ENCODE measurements around the gene MYO7A. TPM values are rescaled to one million over a fixed set of nuclear protein-coding genes. Genes with fewer than 3 reads are reported as not detected.

Gene MYO7A
- total and polyA plus RNA-seq, 2 donors (not counting 3 experiments of a cell fraction or from before 2014, with no cell fraction given), result 1.3 to 3.6 TPM

DNA sequence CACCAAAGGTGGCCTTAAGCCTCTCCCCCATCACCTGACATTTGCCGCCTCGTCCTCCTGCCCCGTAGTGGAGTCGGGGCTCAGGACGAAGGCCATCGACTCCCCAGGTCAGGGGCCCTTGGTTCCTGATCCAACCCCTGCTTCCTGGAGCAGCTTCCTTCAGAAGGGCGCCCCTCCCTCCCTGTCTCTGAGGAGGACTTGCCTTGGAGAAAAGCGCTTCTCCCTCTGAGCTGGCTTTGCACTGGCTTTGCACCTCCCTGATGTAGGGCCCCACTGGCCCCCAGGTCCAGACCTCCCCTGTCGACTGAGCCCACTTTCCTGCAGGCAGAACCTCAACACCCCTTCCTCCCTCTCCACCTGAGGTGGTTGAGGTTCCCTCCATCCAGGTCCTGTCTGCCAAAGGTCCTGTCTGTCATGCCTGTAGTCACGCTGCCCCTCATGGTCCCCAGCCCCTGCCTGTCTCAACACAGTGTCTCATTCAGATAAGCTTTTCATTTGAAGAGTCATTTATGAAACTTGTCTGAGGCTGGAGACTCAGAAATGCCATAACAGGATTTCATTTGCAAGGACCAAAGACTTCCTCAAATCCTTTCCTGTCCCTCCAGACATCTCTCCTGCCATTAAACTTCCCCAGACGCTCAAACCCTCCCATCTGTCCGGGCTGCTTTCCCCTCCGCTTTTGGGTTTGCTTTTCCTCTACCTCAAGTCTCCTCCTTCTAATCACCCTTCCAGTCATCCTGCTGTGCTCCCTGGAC lies 78.4 kb downstream of the MYO7A start:
- H3K36me3 ChIP-seq (ENCODE audit: control insufficient read depth in 2 of 2, extremely low read depth in 1 of 2, insufficient read depth in 2 of 2, low read length in 2 of 2), result no peaks in the 10 kb centered on the region
- dilution Hi-C loops (cut with MboI; ENCODE audit: extremely low pct_ligation_motif_present, low sequenced_read_pairs) (no loop called here), intact Hi-C loops (cut with micrococcal nuclease) (no loop called here)
- no peaks in the 10 kb centered on the region for H3K79me2 ChIP-seq (ENCODE audit: control insufficient read depth, insufficient read depth, low read length)
- H4K20me1 ChIP-seq (replicated peaks; ENCODE audit: control insufficient read depth, extremely low read depth, insufficient read depth, low read length), result no peaks in the 10 kb centered on the region
- H3K27me3 ChIP-seq (ENCODE audit: control insufficient read depth in 2 of 2, insufficient read depth in 2 of 2, low read length in 2 of 2), result no peaks in the 10 kb centered on the region
- H2AFZ ChIP-seq (ENCODE audit: low read depth, low read length), result no peak overlapping the region
- TF ChIP-seq POLR2A (IDR thresholded peaks at IDR 0.05; ENCODE audit: low read depth, low read length) (no peak), EZH2 (IDR thresholded peaks at IDR 0.05; ENCODE audit: borderline replicate concordance, low read depth, low read length, severe bottlenecking) (no peak), FOS (IDR thresholded peaks at IDR 0.05; ENCODE audit: borderline replicate concordance, insufficient read depth, low read length) (no peak), GATA2 (IDR thresholded peaks at IDR 0.05; ENCODE audit: insufficient read depth, insufficient read length, low read depth, low read length) (no peak), JUN (IDR thresholded peaks at IDR 0.05; ENCODE audit: borderline replicate concordance, insufficient read depth, insufficient read length, low read depth) (no peak), POLR2AphosphoS5 (IDR thresholded peaks at IDR 0.05; ENCODE audit: insufficient read depth, low read depth, low read length) (no peak), MYC (IDR thresholded peaks at IDR 0.05; ENCODE audit: low read depth, low read length) (no peak)
- TF ChIP-seq, protein P1, sequence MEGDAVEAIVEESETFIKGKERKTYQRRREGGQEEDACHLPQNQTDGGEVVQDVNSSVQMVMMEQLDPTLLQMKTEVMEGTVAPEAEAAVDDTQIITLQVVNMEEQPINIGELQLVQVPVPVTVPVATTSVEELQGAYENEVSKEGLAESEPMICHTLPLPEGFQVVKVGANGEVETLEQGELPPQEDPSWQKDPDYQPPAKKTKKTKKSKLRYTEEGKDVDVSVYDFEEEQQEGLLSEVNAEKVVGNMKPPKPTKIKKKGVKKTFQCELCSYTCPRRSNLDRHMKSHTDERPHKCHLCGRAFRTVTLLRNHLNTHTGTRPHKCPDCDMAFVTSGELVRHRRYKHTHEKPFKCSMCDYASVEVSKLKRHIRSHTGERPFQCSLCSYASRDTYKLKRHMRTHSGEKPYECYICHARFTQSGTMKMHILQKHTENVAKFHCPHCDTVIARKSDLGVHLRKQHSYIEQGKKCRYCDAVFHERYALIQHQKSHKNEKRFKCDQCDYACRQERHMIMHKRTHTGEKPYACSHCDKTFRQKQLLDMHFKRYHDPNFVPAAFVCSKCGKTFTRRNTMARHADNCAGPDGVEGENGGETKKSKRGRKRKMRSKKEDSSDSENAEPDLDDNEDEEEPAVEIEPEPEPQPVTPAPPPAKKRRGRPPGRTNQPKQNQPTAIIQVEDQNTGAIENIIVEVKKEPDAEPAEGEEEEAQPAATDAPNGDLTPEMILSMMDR (IDR thresholded peaks at IDR 0.05; ENCODE audit: extremely low read depth in 1 of 2, insufficient read depth in 1 of 2, low read depth in 1 of 2, low read length in 2 of 2), result no peak
- TF ChIP-seq, protein P2, sequence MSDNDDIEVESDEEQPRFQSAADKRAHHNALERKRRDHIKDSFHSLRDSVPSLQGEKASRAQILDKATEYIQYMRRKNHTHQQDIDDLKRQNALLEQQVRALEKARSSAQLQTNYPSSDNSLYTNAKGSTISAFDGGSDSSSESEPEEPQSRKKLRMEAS (IDR thresholded peaks at IDR 0.05; ENCODE audit: insufficient read depth, insufficient read length), result no peak
- H3K9me1 ChIP-seq (replicated peaks; ENCODE audit: control insufficient read depth, extremely low read depth, insufficient read depth, low read length), result no peaks in the 10 kb centered on the region
- H3K9me3 ChIP-seq (replicated peaks; ENCODE audit: control insufficient read depth, insufficient read depth, low read length), result no peaks in the 10 kb centered on the region
- H3K4me3 ChIP-seq (replicated peaks in 1 of 3; ENCODE audit: insufficient read depth in 1 of 3, low read depth in 1 of 3, low read length in 3 of 3), result no peak overlapping the region
- no peaks in the 10 kb centered on the region for H3K4me1 ChIP-seq (ENCODE audit: control insufficient read depth, extremely low read depth, insufficient read depth, low read length)
- no peak overlapping the region for H3K4me2 ChIP-seq (ENCODE audit: insufficient read depth, low read length)
- H3K27ac ChIP-seq (ENCODE audit: insufficient read depth, low read depth, low read length), result no peak overlapping the region
- BruUV-seq (replicated peaks), result no TSS peak
- ChIA-PET CTCF (interaction anchor here (1.5 to 2.8 kb wide), 2 partner anchors 10 to 12 kb away, joined by 4 to 17 read pairs; no protein-coding TSS in a partner anchor), POLR2A (no interaction called here)
- no peak overlapping the region for H3K9ac ChIP-seq (replicated peaks; ENCODE audit: extremely low read depth, insufficient read depth, low read length)
- FAIRE-seq (no peak), DNase-seq (ENCODE audit: low read depth, low spot score) (no peak)

All from endothelial cell of umbilical vein (primary cell).